H1 (cell line): ENCODE measurements around the gene CHST9. TPM values are rescaled to one million over a fixed set of nuclear protein-coding genes. Genes with fewer than 3 reads are reported as not detected.

Source experiments
- CTCF ChIA-PET: fragments of 300-600 bp; sonication (Branson Sonifier 250); formaldehyde crosslinking; loops from one replicate; lab custom pipeline; 2021; ENCODE audit not compliant: partially characterized antibody; lab: Charles Lee
- POLR2A ChIA-PET: fragments of 300-600 bp; sonication (Branson Sonifier 250); formaldehyde crosslinking; loops from one replicate; lab custom pipeline; 2021; ENCODE audit warnings: inconsistent platforms; ENCODE audit not compliant: partially characterized antibody; lab: Charles Lee
- DNase-seq, 2 experiments: peaks; one replicate each; pipeline versions ENCODE4 v3.0.0 to v3.0.0-alpha.2; 2010 to 2022; ENCODE audit warnings: low spot score in 2 of 2, low read depth in 1 of 2, mixed read lengths in 1 of 2
- FAIRE-seq: peaks from 2 replicates; lab custom pipeline; 2011; peaks lifted over from hg19 to GRCh38; lab: Jason Lieb, UNC
- H2AFZ ChIP-seq: 2 replicates; pipeline ENCODE4 v1.8.1; 2012; ENCODE audit warnings: low read length, inconsistent platforms
- H2AK5ac ChIP-seq: 2 replicates; pipeline ENCODE4 v1.6.1; 2013; ENCODE audit warnings: low read depth, low read length
- H2BK120ac ChIP-seq: replicated peaks from 2 replicates; pipeline ENCODE3; 2013; ENCODE audit warnings: low read depth, low read length, inconsistent platforms
- H2BK12ac ChIP-seq: 2 replicates; pipeline ENCODE4 v1.6.1; 2013; ENCODE audit warnings: low read depth, low read length
- H2BK15ac ChIP-seq: 2 replicates; pipeline ENCODE4 v1.6.1; 2013; ENCODE audit warnings: low read length
- H2BK20ac ChIP-seq: 2 replicates; pipeline ENCODE4 v1.6.1; 2013; ENCODE audit warnings: low read length
- H2BK5ac ChIP-seq: 2 replicates; pipeline ENCODE4 v1.6.1; 2013; ENCODE audit warnings: low read depth, low read length
- H3K14ac ChIP-seq: 2 replicates; pipeline ENCODE4 v1.6.1; 2013; ENCODE audit warnings: inconsistent platforms; ENCODE audit not compliant: insufficient read length
- H3K18ac ChIP-seq: 2 replicates; pipeline ENCODE4 v1.6.1; 2013; ENCODE audit warnings: low read length; ENCODE audit errors: extremely low read depth
- H3K23ac ChIP-seq: 2 replicates; pipeline ENCODE4 v1.6.1; 2013; ENCODE audit warnings: inconsistent platforms; ENCODE audit not compliant: insufficient read length
- H3K23me2 ChIP-seq: 2 replicates; pipeline ENCODE4 v1.6.1; 2013; ENCODE audit warnings: low read depth, low read length
- H3K27ac ChIP-seq: 2 replicates; pipeline ENCODE4 v1.6.1; 2011; ENCODE audit warnings: low read depth, low read length, inconsistent platforms
- H3K27me3 ChIP-seq, 4 experiments: replicated peaks in 1 of 4; 1 replicate in 1 of 4; 2 replicates in 3 of 4; pipeline versions ENCODE4 v1.6.1 to v1.8.1; 2011 to 2013; ENCODE audit warnings: low read length in 3 of 4, mild to moderate bottlenecking in 3 of 4, inconsistent platforms in 2 of 4, mixed read lengths in 2 of 4, moderate library complexity in 1 of 4; ENCODE audit not compliant: control insufficient read depth in 3 of 4, insufficient read depth in 3 of 4; ENCODE audit errors: extremely low read depth in 1 of 4
- H3K36me3 ChIP-seq, 4 experiments: 2 replicates each; pipeline versions ENCODE4 v1.6.1 to v1.8.1; 2011 to 2013; ENCODE audit warnings: mild to moderate bottlenecking in 4 of 4, low read length in 3 of 4, moderate library complexity in 2 of 4, control low read depth in 1 of 4, inconsistent platforms in 1 of 4; ENCODE audit not compliant: insufficient read depth in 4 of 4, control insufficient read depth in 2 of 4
- H3K4ac ChIP-seq: replicated peaks from 2 replicates; pipeline ENCODE3; 2013; ENCODE audit warnings: low read length, low read depth, mixed read lengths, inconsistent platforms; ENCODE audit not compliant: insufficient read length
- H3K4me1 ChIP-seq, 4 experiments: replicated peaks in 1 of 4; 1 replicate in 1 of 4; 2 replicates in 3 of 4; pipeline versions ENCODE4 v1.6.1 to v1.8.1; 2011 to 2013; ENCODE audit warnings: low read length in 3 of 4, inconsistent platforms in 2 of 4, mixed read lengths in 1 of 4; ENCODE audit not compliant: insufficient read depth in 4 of 4, control insufficient read depth in 3 of 4
- H3K4me2 ChIP-seq, 2 experiments: 2 replicates each; pipeline versions ENCODE4 v1.6.1 to v1.8.1; 2011 to 2013; ENCODE audit warnings: low read depth in 2 of 2, low read length in 2 of 2, control low read depth in 1 of 2, inconsistent platforms in 1 of 2, mild to moderate bottlenecking in 1 of 2; ENCODE audit not compliant: insufficient read depth in 1 of 2
- H3K4me3 ChIP-seq, 4 experiments: fragments of 200-600, 300-600 bp in 1 of 4; sonication (generic), shearing (Covaris generic), sonication (Bioruptor Twin) in 1 of 4; 2 replicates each; pipeline versions ENCODE4 v1.5.1 to v1.8.1; 2011 to 2016; ENCODE audit warnings: low read length in 4 of 4, low read depth in 3 of 4, control low read depth in 2 of 4, inconsistent platforms in 2 of 4, mild to moderate bottlenecking in 2 of 4, mixed read lengths in 1 of 4, moderate library complexity in 1 of 4; ENCODE audit not compliant: insufficient read depth in 2 of 4; ENCODE audit errors: extremely low read depth in 1 of 4
- H3K56ac ChIP-seq: replicated peaks from 2 replicates; pipeline ENCODE3; 2013; ENCODE audit warnings: low read depth, mild to moderate bottlenecking, mixed read lengths, low read length, inconsistent platforms; ENCODE audit not compliant: insufficient read length
- H3K79me1 ChIP-seq: 2 replicates; pipeline ENCODE4 v1.6.1; 2013; ENCODE audit warnings: low read depth, low read length, control low read depth
- H3K79me2 ChIP-seq, 2 experiments: 2 replicates each; pipeline versions ENCODE4 v1.6.1 to v1.8.1; 2012 to 2013; ENCODE audit warnings: low read length in 2 of 2, mild to moderate bottlenecking in 2 of 2, inconsistent platforms in 1 of 2; ENCODE audit not compliant: insufficient read depth in 2 of 2, control insufficient read depth in 1 of 2
- H3K9ac ChIP-seq, 4 experiments: replicated peaks in 1 of 4; 1 replicate in 1 of 4; 2 replicates in 3 of 4; pipeline versions ENCODE4 v1.6.1 to v1.8.1; 2011 to 2013; ENCODE audit warnings: low read depth in 3 of 4, low read length in 3 of 4, control low read depth in 2 of 4, mild to moderate bottlenecking in 2 of 4, moderate library complexity in 2 of 4, inconsistent platforms in 1 of 4; ENCODE audit errors: extremely low read depth in 1 of 4
- H3K9me3 ChIP-seq, 2 experiments: 2 replicates each; pipeline versions ENCODE4 v1.6.1 to v1.8.1; 2012 to 2013; ENCODE audit warnings: mild to moderate bottlenecking in 2 of 2, moderate library complexity in 2 of 2, control low read depth in 1 of 2, inconsistent platforms in 1 of 2, low read depth in 1 of 2, low read length in 1 of 2, mixed read lengths in 1 of 2; ENCODE audit not compliant: insufficient read depth in 2 of 2
- H4K20me1 ChIP-seq, 2 experiments: replicated peaks in 1 of 2; 2 replicates each; pipeline versions ENCODE3 to v1.8.1; 2011 to 2013; ENCODE audit warnings: inconsistent platforms in 2 of 2, low read length in 2 of 2, mild to moderate bottlenecking in 1 of 2; ENCODE audit not compliant: insufficient read depth in 2 of 2, control insufficient read depth in 1 of 2
- H4K5ac ChIP-seq: 2 replicates; pipeline ENCODE4 v1.6.1; 2013; ENCODE audit warnings: low read length, low read depth, mixed read lengths, inconsistent platforms; ENCODE audit not compliant: insufficient read length
- H4K8ac ChIP-seq: 2 replicates; pipeline ENCODE4 v1.8.0; 2013; ENCODE audit warnings: mild to moderate bottlenecking, moderate library complexity, low read length, inconsistent platforms; ENCODE audit not compliant: insufficient read depth; ENCODE audit errors: extremely low read depth
- H4K91ac ChIP-seq: replicated peaks from 2 replicates; pipeline ENCODE3; 2013; ENCODE audit warnings: low read length, mixed read lengths, inconsistent platforms; ENCODE audit not compliant: insufficient read length
- ATF3 ChIP-seq: IDR thresholded peaks from 2 replicates; pipeline ENCODE4 v1.6.1; 2011; ENCODE audit warnings: low read depth, mild to moderate bottlenecking, low read length; ENCODE audit not compliant: insufficient read depth
- CHD1 ChIP-seq: IDR thresholded peaks from 2 replicates; pipeline ENCODE4 v1.6.1; 2012; ENCODE audit warnings: low read depth, low read length, improper control_type of control experiment
- GTF2F1 ChIP-seq: IDR thresholded peaks from 2 replicates; pipeline ENCODE4 v1.6.1; 2012; ENCODE audit warnings: low read depth, low read length, improper control_type of control experiment, borderline replicate concordance
- JUND ChIP-seq: IDR thresholded peaks from 2 replicates; pipeline ENCODE4 v1.6.1; 2011; ENCODE audit warnings: mild to moderate bottlenecking, improper control_type of control experiment, low read length
- MAFK ChIP-seq: IDR thresholded peaks from 2 replicates; pipeline ENCODE4 v1.6.1; 2012; ENCODE audit warnings: low read depth, mild to moderate bottlenecking, improper control_type of control experiment, low read length
- POLR2AphosphoS5 ChIP-seq: IDR thresholded peaks from 2 replicates; pipeline ENCODE4 v1.6.1; 2011; ENCODE audit warnings: low read depth, low read length
- RAD21 ChIP-seq, 2 experiments: IDR thresholded peaks in 1 of 2; conservative IDR thresholded peaks in 1 of 2; 2 replicates each; pipeline ENCODE4 v1.6.1; 2011; ENCODE audit warnings: low read depth in 2 of 2, low read length in 2 of 2, improper control_type of control experiment in 1 of 2, inconsistent platforms in 1 of 2, mild to moderate bottlenecking in 1 of 2, moderate library complexity in 1 of 2
- RXRA ChIP-seq: IDR thresholded peaks from 2 replicates; pipeline ENCODE4 v1.6.1; 2011; ENCODE audit warnings: low read depth, mild to moderate bottlenecking, low read length, moderate library complexity; ENCODE audit not compliant: insufficient read depth
- SIN3A ChIP-seq, 2 experiments: IDR thresholded peaks in 1 of 2; conservative IDR thresholded peaks in 1 of 2; 2 replicates each; pipeline ENCODE4 v1.6.1; 2011 to 2012; ENCODE audit warnings: low read length in 2 of 2, improper control_type of control experiment in 1 of 2, low read depth in 1 of 2, mild to moderate bottlenecking in 1 of 2
- SUZ12 ChIP-seq: fragments of 200-600 bp; sonication (generic); IDR thresholded peaks from 2 replicates; pipeline ENCODE4 v1.6.1; 2012; ENCODE audit warnings: mild to moderate bottlenecking, inconsistent platforms, low read length, moderate library complexity, mixed read lengths
- WGBS, 2 experiments: shearing (Covaris generic) in 1 of 2; methylation state at CpG; one replicate each; pipeline versions ENCODE4 v1.1.6 to v1.1.7; 2013 to 2015; ENCODE audit warnings: low lambda C conversion rate in 2 of 2, mixed read lengths in 2 of 2, inconsistent platforms in 1 of 2, low coverage in 1 of 2, missing lambda C conversion rate in 1 of 2; ENCODE audit not compliant: insufficient replicate concordance in 2 of 2, insufficient coverage in 1 of 2, insufficient read length in 1 of 2; ENCODE audit errors: extremely low coverage in 1 of 2, missing lambda C conversion rate in 1 of 2; 5-methylcytosine and 5-hydroxymethylcytosine counted together
- polyA plus RNA-seq, 7 experiments: library from polyadenylated mRNA; depleted of rRNA in 3 of 7; stranded (reverse) in 5 of 7; unstranded in 2 of 7; fragments of >200 nt in 5 of 7; fragments of 200-250 nt in 2 of 7; gene quantifications; 1 replicate in 5 of 7; 2 replicates in 1 of 7; 4 replicates in 1 of 7; pipeline versions ENCODE4 v1.2.1 to v1.2.3, GENCODE V29; 2011 to 2013; ENCODE audit warnings: missing spikeins in 2 of 7, mixed read lengths in 2 of 7
- total RNA-seq: library from RNA; stranded (reverse); fragmentation: NEBNext Ultra II Directional; extraction: Animal tissue kit (Norgen Biotek cat#: 25700); gene quantifications from 2 replicates; pipeline ENCODE4 v1.2.1, GENCODE V29; 2021
- TF ChIP-seq, protein P1 (sequence below): IDR thresholded peaks from 2 replicates; pipeline ENCODE4 v1.6.1; 2012; ENCODE audit warnings: low read length, inconsistent platforms

CHST9 gene
- total and polyA plus RNA-seq, 2 of the 8 experiments (the other 6 are each of a cell fraction or from before 2014, with no cell fraction given), result 3.2 to 24.3 TPM

- 100% methylated on average over 1 of the region's 1 CpG; no CpG with 5 or more reads in 1 of the 2 experiments for WGBS, 2 experiments
- H3K4ac ChIP-seq, result no peak overlapping the region
- ChIA-PET POLR2A (interaction anchor here (1.4 kb wide), 1 partner anchor 13 kb away, joined by 3 read pairs; no protein-coding TSS in a partner anchor), CTCF (interaction anchor here (1.2 kb wide), 1 partner anchor 16 kb away, joined by 3 read pairs; no protein-coding TSS in a partner anchor)
- no peak overlapping the region for H2BK12ac ChIP-seq
- no peaks in the 10 kb centered on the region for H3K23me2 ChIP-seq
- no peak overlapping the region for H3K14ac ChIP-seq
- H3K79me1 ChIP-seq, result no peaks in the 10 kb centered on the region
- H3K27ac ChIP-seq, result no peak overlapping the region
- H3K4me3 ChIP-seq, result no peak overlapping the region
- H3K9me3 ChIP-seq, result no peaks in the 10 kb centered on the region
- no peak overlapping the region for H4K91ac ChIP-seq
- FAIRE-seq (no peak), DNase-seq (no peak)
- no peak overlapping the region for H3K23ac ChIP-seq
- no peak overlapping the region for H2AK5ac ChIP-seq
- peaks cover 0 to 8% (median 2%) of the 10 kb centered on the region in 4 experiments; a peak in 1 of 7 replicates for H3K4me1 ChIP-seq
- H3K9ac ChIP-seq, result no peak overlapping the region
- H3K18ac ChIP-seq, result no peak overlapping the region
- H4K20me1 ChIP-seq, result no peaks in the 10 kb centered on the region
- no peak overlapping the region for H2AFZ ChIP-seq
- peaks cover 0 to 1% (median 0%) of the 10 kb centered on the region in 4 experiments; a peak in 1 of 7 replicates for H3K27me3 ChIP-seq
- no peak overlapping the region for H3K56ac ChIP-seq
- no peak overlapping the region for H2BK120ac ChIP-seq
- no peak overlapping the region for H3K4me2 ChIP-seq
- H3K36me3 ChIP-seq, result no peaks in the 10 kb centered on the region
- no peak overlapping the region for H2BK20ac ChIP-seq
- H4K8ac ChIP-seq, result no peak overlapping the region
- no peaks in the 10 kb centered on the region for H3K79me2 ChIP-seq
- no peak overlapping the region for H2BK15ac ChIP-seq
- H4K5ac ChIP-seq, result no peak overlapping the region
- no peak overlapping the region for H2BK5ac ChIP-seq
- no peak for TF ChIP-seq ATF3
- no peak for TF ChIP-seq GTF2F1
- TF ChIP-seq POLR2AphosphoS5, result no peak
- TF ChIP-seq SUZ12, result no peak
- TF ChIP-seq RAD21 (IDR thresholded peaks at IDR 0.05 in 1 of 2, conservative IDR thresholded peaks at IDR 0.05 in 1 of 2; ENCODE audit: low read depth in 2 of 2, low read length in 2 of 2), result no peak
- TF ChIP-seq MAFK, result no peak
- TF ChIP-seq JUND, result no peak
- no peak for TF ChIP-seq CHD1
- no peak for TF ChIP-seq SIN3A (conservative IDR thresholded peaks at IDR 0.05 in 1 of 2, IDR thresholded peaks at IDR 0.05 in 1 of 2; ENCODE audit: low read depth in 1 of 2, low read length in 2 of 2)
- TF ChIP-seq, protein P1, sequence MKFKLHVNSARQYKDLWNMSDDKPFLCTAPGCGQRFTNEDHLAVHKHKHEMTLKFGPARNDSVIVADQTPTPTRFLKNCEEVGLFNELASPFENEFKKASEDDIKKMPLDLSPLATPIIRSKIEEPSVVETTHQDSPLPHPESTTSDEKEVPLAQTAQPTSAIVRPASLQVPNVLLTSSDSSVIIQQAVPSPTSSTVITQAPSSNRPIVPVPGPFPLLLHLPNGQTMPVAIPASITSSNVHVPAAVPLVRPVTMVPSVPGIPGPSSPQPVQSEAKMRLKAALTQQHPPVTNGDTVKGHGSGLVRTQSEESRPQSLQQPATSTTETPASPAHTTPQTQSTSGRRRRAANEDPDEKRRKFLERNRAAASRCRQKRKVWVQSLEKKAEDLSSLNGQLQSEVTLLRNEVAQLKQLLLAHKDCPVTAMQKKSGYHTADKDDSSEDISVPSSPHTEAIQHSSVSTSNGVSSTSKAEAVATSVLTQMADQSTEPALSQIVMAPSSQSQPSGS, result no peak
- no peak for TF ChIP-seq RXRA
Measured at GRCh38 chr18:27214831-27215230, 29.7 kb upstream of the CHST9 start.
